VCaP (cell line): Measurements from ENCODE around the gene CPZ.

ENCODE experiments used
- H3K27ac ChIP-seq: fragments of 450-650 bp; 2 replicates; pipeline ENCODE4 v1.5.1; 2017
- CTCF ChIP-seq: fragments of 450-650 bp; conservative IDR thresholded peaks from 2 replicates; pipeline ENCODE4 v1.5.1; 2017; ENCODE audit warnings: mild to moderate bottlenecking, moderate library complexity

The CPZ gene

DNA sequence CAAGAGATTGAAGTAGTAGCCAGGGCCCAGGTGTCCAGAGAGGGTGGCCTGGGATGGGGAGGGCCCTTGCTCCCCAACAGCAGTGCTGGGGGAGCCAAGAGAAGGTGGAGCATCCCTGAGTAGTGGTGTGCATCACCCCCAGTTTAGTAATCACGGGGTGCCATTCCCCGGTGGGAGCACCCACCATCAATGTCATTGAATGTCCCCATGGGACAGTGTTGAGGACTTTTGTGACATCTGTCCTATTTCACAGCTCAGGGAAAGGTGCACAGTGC, 4.4 kb upstream of the CPZ start:
- no peak for TF ChIP-seq CTCF
- no peak overlapping the region for H3K27ac ChIP-seq

GRCh38 chr4:8589336-8589735, 3.2 kb upstream of the CPZ start:
- TF ChIP-seq CTCF = no peak
- no peak overlapping the region for H3K27ac ChIP-seq

DNA sequence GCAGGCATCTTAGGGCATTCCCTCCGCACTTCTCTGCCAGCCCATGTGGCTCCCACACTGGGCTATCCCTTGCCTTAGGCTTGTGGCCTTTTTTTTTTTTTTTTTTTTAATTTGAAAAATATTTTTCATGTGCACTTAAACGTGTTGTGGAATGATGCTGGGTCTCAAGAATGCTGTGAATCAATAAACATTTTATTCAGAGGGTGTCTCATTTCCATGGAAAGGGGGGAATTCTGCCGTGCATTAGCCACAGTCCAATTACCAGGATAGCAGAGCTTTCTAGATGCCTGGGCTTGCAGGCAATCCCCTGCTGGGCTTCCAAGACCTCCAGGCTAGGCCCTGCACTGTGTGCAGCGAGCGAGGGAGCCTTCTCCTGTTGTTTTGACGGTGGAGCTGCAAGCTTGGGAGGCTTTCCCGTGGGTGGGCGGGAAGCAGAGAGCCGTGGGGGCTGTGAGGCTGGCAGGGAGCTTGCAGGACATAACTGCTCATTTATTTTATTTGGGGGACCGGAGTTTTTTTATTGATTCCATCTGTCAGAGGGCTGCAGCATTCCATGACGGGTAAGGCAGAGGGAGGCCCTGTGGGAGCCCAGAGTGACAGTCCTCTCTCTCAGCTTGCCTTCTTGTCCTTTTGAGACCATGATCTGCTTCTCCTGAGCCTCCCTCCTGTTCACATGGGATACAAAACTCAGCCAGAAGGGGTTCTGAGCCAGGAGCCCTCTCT, 2.6 kb upstream of the CPZ start:
- no peak overlapping the region for H3K27ac ChIP-seq
- TF ChIP-seq CTCF = no peak

DNA sequence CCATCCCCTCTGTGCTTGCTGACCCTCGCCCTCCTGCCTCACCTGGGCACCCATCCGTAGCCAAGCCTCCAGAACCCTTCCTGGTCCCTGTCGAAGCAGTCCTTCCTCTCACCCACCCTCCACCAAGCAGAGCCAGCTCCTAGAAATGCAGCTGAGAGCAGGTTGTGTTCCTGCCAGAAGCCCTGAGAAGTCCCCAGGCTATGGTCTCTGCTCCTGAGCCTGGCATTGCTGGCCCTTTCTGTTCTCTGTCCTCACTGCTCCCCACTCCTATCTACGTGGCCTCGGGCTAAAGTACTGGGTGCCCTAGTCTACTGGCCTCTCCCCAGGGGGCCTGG, 2.1 kb upstream of the CPZ start:
- no peak overlapping the region for H3K27ac ChIP-seq
- TF ChIP-seq CTCF = no peak

GRCh38 chr4:8591114-8591513, 1.5 kb upstream of the CPZ start:
- no peak for TF ChIP-seq CTCF
- no peak overlapping the region for H3K27ac ChIP-seq

- no peak overlapping the region for H3K27ac ChIP-seq
Measured at GRCh38 chr4:8591626-8592365, 769 bp upstream of the CPZ start.

More at GRCh38 chr4:8591626-8592365, 769 bp upstream of the CPZ start:
- TF ChIP-seq CTCF = no peak
